HepG2 (cell line): ENCODE results near the gene ADAMTS15. TPM values are rescaled to one million over a fixed set of nuclear protein-coding genes. Genes with fewer than 3 reads are reported as not detected.
A peak's percentile ranks its signal among the peaks of the same experiment; 100 is the strongest.

Experiments
- GABPA ChIP-seq, 2 experiments: IDR thresholded peaks; 2 replicates each; pipeline ENCODE4 v1.6.1; 2011 to 2016; ENCODE audit warnings: low read depth in 2 of 2, low read length in 1 of 2, missing biosample characterization in 1 of 2, missing genetic modification characterization in 1 of 2
- HNF4A ChIP-seq: sonication (generic); formaldehyde crosslinking; IDR thresholded peaks from 2 replicates; pipeline ENCODE4 v1.4.0; 2020; ENCODE audit warnings: missing genetic modification reagents
- HOXA3 ChIP-seq: sonication (generic); formaldehyde crosslinking; IDR thresholded peaks from 2 replicates; pipeline ENCODE4 v1.5.0; 2020; ENCODE audit warnings: missing genetic modification reagents
- KDM5B ChIP-seq: sonication (generic); formaldehyde crosslinking; IDR thresholded peaks from 2 replicates; pipeline ENCODE4 v1.4.0; 2020; ENCODE audit warnings: missing genetic modification reagents, mild to moderate bottlenecking, borderline replicate concordance
- MIER3 ChIP-seq: IDR thresholded peaks from 2 replicates; pipeline ENCODE4 v1.6.1; 2016; ENCODE audit warnings: missing compliant biosample characterization, borderline replicate concordance
- MXD1 ChIP-seq: sonication (generic); formaldehyde crosslinking; IDR thresholded peaks from 2 replicates; pipeline ENCODE4 v1.4.0; 2020; ENCODE audit warnings: mild to moderate bottlenecking, missing genetic modification reagents
- MYC ChIP-seq: sonication (generic); formaldehyde crosslinking; IDR thresholded peaks from 2 replicates; pipeline ENCODE4 v1.9.0; 2021; ENCODE audit warnings: missing genetic modification reagents, borderline replicate concordance
- NR2C2 ChIP-seq: sonication (generic); formaldehyde crosslinking; IDR thresholded peaks from 2 replicates; pipeline ENCODE4 v1.4.0; 2020; ENCODE audit warnings: missing genetic modification reagents, mild to moderate bottlenecking, moderate library complexity, borderline replicate concordance
- NR2F6 ChIP-seq, 2 experiments: IDR thresholded peaks; 2 replicates each; pipeline ENCODE4 v1.6.1; 2016; ENCODE audit warnings: antibody characterized with exemption in 1 of 2, mild to moderate bottlenecking in 1 of 2
- RAD51 ChIP-seq: fragments of 450-650 bp; IDR thresholded peaks from 2 replicates; pipeline ENCODE4 v1.6.1; 2016; ENCODE audit warnings: borderline replicate concordance
- RARA ChIP-seq: IDR thresholded peaks from 2 replicates; pipeline ENCODE4 v1.6.1; 2016; ENCODE audit warnings: missing genetic modification reagents, missing compliant biosample characterization
- REXO4 ChIP-seq: sonication (generic); formaldehyde crosslinking; IDR thresholded peaks from 2 replicates; pipeline ENCODE4 v1.8.0; 2022; ENCODE audit warnings: missing genetic modification reagents, mild to moderate bottlenecking, borderline replicate concordance
- RFX1 ChIP-seq: fragments of 450-650 bp; IDR thresholded peaks from 2 replicates; pipeline ENCODE4 v1.6.1; 2017
- SOX13 ChIP-seq, 3 experiments: fragments of 450-650 bp in 1 of 3; sonication (generic) in 1 of 3; formaldehyde crosslinking in 1 of 3; IDR thresholded peaks in 2 of 3; conservative IDR thresholded peaks in 1 of 3; 2 replicates each; pipeline versions ENCODE4 v1.5.0 to v1.6.1; 2016 to 2020; ENCODE audit warnings: antibody characterized with exemption in 1 of 3, mild to moderate bottlenecking in 1 of 3, missing compliant biosample characterization in 1 of 3, missing genetic modification reagents in 1 of 3, moderate library complexity in 1 of 3
- TFDP1 ChIP-seq: IDR thresholded peaks from 2 replicates; pipeline ENCODE4 v1.6.1; 2016; ENCODE audit warnings: missing compliant biosample characterization, missing genetic modification reagents, borderline replicate concordance
- USF2 ChIP-seq, 2 experiments: sonication (generic) in 1 of 2; formaldehyde crosslinking in 1 of 2; IDR thresholded peaks; 2 replicates each; pipeline versions ENCODE4 v1.5.1 to v1.6.1; 2011 to 2020; ENCODE audit warnings: borderline replicate concordance in 1 of 2, low read depth in 1 of 2, low read length in 1 of 2, mild to moderate bottlenecking in 1 of 2, missing genetic modification reagents in 1 of 2, moderate library complexity in 1 of 2
- ZFX ChIP-seq: sonication (generic); formaldehyde crosslinking; IDR thresholded peaks from 2 replicates; pipeline ENCODE4 v1.4.0; 2020; ENCODE audit warnings: mild to moderate bottlenecking, low read depth, missing genetic modification reagents, moderate library complexity
- ZMYM2 ChIP-seq: sonication (generic); formaldehyde crosslinking; IDR thresholded peaks from 2 replicates; pipeline ENCODE4 v1.8.0; 2022; ENCODE audit warnings: mild to moderate bottlenecking, missing genetic modification reagents
- ZMYM4 ChIP-seq: sonication (generic); formaldehyde crosslinking; IDR thresholded peaks from 2 replicates; pipeline ENCODE4 v1.8.1; 2023; ENCODE audit warnings: mild to moderate bottlenecking, missing genetic modification reagents
- ZNF430 ChIP-seq: sonication (generic); formaldehyde crosslinking; IDR thresholded peaks from 2 replicates; pipeline ENCODE4 v1.9.0; 2021; ENCODE audit warnings: mild to moderate bottlenecking, missing genetic modification reagents
- ZNF543 ChIP-seq: sonication (generic); formaldehyde crosslinking; IDR thresholded peaks from 2 replicates; pipeline ENCODE4 v1.4.0; 2020; ENCODE audit warnings: mild to moderate bottlenecking, missing genetic modification reagents
- ZNF841 ChIP-seq: sonication (generic); formaldehyde crosslinking; IDR thresholded peaks from 2 replicates; pipeline ENCODE4 v1.8.1; 2023; ENCODE audit warnings: missing genetic modification reagents, borderline replicate concordance
- polyA plus RNA-seq, 8 experiments: library from polyadenylated mRNA; depleted of rRNA in 3 of 8; stranded (reverse) in 7 of 8; unstranded in 1 of 8; fragments of >200 nt; fragmentation: Illumina TruSeq in 4 of 8; extraction: Trizol in 4 of 8; gene quantifications; 2 replicates each; pipeline versions ENCODE4 v1.2.1 to v1.2.3, GENCODE V29; 2011 to 2016; ENCODE audit warnings: low read depth in 4 of 8, missing spikeins in 1 of 8, mixed read lengths in 1 of 8; ENCODE audit not compliant: insufficient read depth in 1 of 8
- total RNA-seq, 5 experiments: library from RNA; depleted of rRNA; stranded (reverse); fragments of >200 nt; fragmentation: Illumina TruSeq; extraction: Trizol; gene quantifications; 2 replicates each; pipeline ENCODE4 v1.2.3, GENCODE V29; 2016; ENCODE audit warnings: low read depth in 1 of 5

ADAMTS15 gene
- total and polyA plus RNA-seq, 2 of the 13 experiments (the other 11 are each of a cell fraction or from before 2014, with no cell fraction given): 0.01 to 0.02 TPM

GRCh38 chr11:130487924-130488815 is 39.7 kb downstream of the ADAMTS15 start (continued):
- TF ChIP-seq RARA (CRISPR knock-in tag): 0 out of 2 replicates have a peak, but pooled peaks have one; percentile 16
- TF ChIP-seq ZMYM4 (CRISPR knock-in tag): 0 out of 2 replicates have a peak, but pooled peaks have one; percentile 18
- 0 out of 2 replicates have a peak, but pooled peaks have one; percentile 25 for TF ChIP-seq ZNF543
- no peak for TF ChIP-seq MXD1
- peak; percentile 25; the same call in 1 of the 2 replicates for TF ChIP-seq TFDP1 (CRISPR knock-in tag)
- 0 out of 2 replicates have a peak, but pooled peaks have one; percentile 12 for TF ChIP-seq USF2 (IDR thresholded peaks at IDR 0.05; ENCODE audit: low read depth, low read length)
- no peak for TF ChIP-seq USF2 (CRISPR knock-in tag; IDR thresholded peaks at IDR 0.05; ENCODE audit: borderline replicate concordance)
- 0 out of 2 replicates have a peak, but pooled peaks have one; percentile 42 for TF ChIP-seq KDM5B (CRISPR knock-in tag)
- peak; percentile 70 for TF ChIP-seq RAD51
- TF ChIP-seq ZNF841 (CRISPR knock-in tag): no peak
- no peak for TF ChIP-seq REXO4 (CRISPR knock-in tag)
- peak; percentile 38; the same call in 1 of the 2 replicates for TF ChIP-seq ZNF430 (CRISPR knock-in tag)
- TF ChIP-seq HOXA3 (CRISPR knock-in tag): peak; percentile 43; the same call in 1 of the 2 replicates
- TF ChIP-seq MYC: peak; percentile 41; the same call in 1 of the 2 replicates
- peak; percentile 51 for TF ChIP-seq HNF4A (CRISPR knock-in tag)
- TF ChIP-seq GABPA (IDR thresholded peaks at IDR 0.05; ENCODE audit: low read depth, low read length): no peak
- TF ChIP-seq GABPA (CRISPR knock-in tag; IDR thresholded peaks at IDR 0.05; ENCODE audit: low read depth): no peak
- TF ChIP-seq ZFX: peak; percentile 31; the same call in 1 of the 2 replicates
- TF ChIP-seq MIER3 (CRISPR knock-in tag): no peak
- peak; percentile 79 for TF ChIP-seq NR2F6 (IDR thresholded peaks at IDR 0.05)
- peak; percentile 58 for TF ChIP-seq NR2F6 (CRISPR knock-in tag; IDR thresholded peaks at IDR 0.05)
- peak; percentile 59; the same call in 1 of the 2 replicates for TF ChIP-seq NR2C2 (CRISPR knock-in tag)
- TF ChIP-seq RFX1: no peak
- TF ChIP-seq ZMYM2 (CRISPR knock-in tag): peak; percentile 68
- no peak for TF ChIP-seq SOX13 (IDR thresholded peaks at IDR 0.05)
- peak in 1 of 2 experiments; percentile 15; a peak in 1 of 4 replicates for TF ChIP-seq SOX13 (CRISPR knock-in tag; conservative IDR thresholded peaks at IDR 0.05 in 1 of 2, IDR thresholded peaks at IDR 0.05 in 1 of 2)
